Measurements from ENCODE around the gene PEAK1. TPM values are rescaled to one million over a fixed set of nuclear protein-coding genes. Genes with fewer than 3 reads are reported as not detected.

Gene PEAK1
- total and polyA plus RNA-seq, 9 of the 15 experiments (the other 6 are each of a cell fraction or from before 2014, with no cell fraction given) = 0.99 to 22.4 (median 10.8) TPM

GRCh38 chr15:77195586-77195985 is 224.3 kb downstream of the PEAK1 start:
- H3K9me3 ChIP-seq (replicated peaks; ENCODE audit: control insufficient read depth, insufficient read depth, low read depth, low read length) = 0 out of 2 replicates have a peak, but pooled peaks cover 2% of the 10 kb centered on the region
- no peak overlapping the region for H2AFZ ChIP-seq (ENCODE audit: low read depth, low read length)
- in situ Hi-C loops (cut with MboI) (no loop called here), intact Hi-C loops (cut with micrococcal nuclease) (no loop called here)
- H3K27ac ChIP-seq (ENCODE audit: extremely low read depth, low read depth, low read length) = no peak overlapping the region
- DNase-seq (ENCODE audit: extremely low read depth in 1 of 4, low spot score in 3 of 4) (no peak), FAIRE-seq (no peak), ATAC-seq (no peak)
- ChIA-PET CTCF (ENCODE audit: low intra/inter-chr PET ratio) (no interaction called here), POLR2A (no interaction called here)
- H4K20me1 ChIP-seq (replicated peaks; ENCODE audit: control insufficient read depth, insufficient read depth, low read length) = no peaks in the 10 kb centered on the region
- no TSS peak for BruUV-seq (replicated peaks)
- no peak overlapping the region for H3K9ac ChIP-seq (ENCODE audit: insufficient read depth in 1 of 2, low read depth in 2 of 2, low read length in 2 of 2)
- no peaks in the 10 kb centered on the region for H3K79me2 ChIP-seq (ENCODE audit: control insufficient read depth, insufficient read depth, low read length)
- no peaks in the 10 kb centered on the region for H3K27me3 ChIP-seq (ENCODE audit: control insufficient read depth in 2 of 2, insufficient read depth in 2 of 2, low read length in 2 of 2)
- H3K4me2 ChIP-seq (ENCODE audit: insufficient read depth, low read length) = no peak overlapping the region
- H3K4me1 ChIP-seq (replicated peaks in 1 of 2; ENCODE audit: control insufficient read depth in 2 of 2, insufficient read depth in 2 of 2, low read length in 2 of 2) = no peaks in the 10 kb centered on the region
- H3K4me3 ChIP-seq = no peak overlapping the region
- 95% methylated on average over 3 of the region's 3 CpGs for WGBS (ENCODE audit: insufficient coverage, low coverage, missing lambda C conversion rate)
- H3K36me3 ChIP-seq (ENCODE audit: control insufficient read depth, insufficient read depth, low read length) = no peaks in the 10 kb centered on the region
- H3K9me1 ChIP-seq (ENCODE audit: control insufficient read depth, insufficient read depth, low read length) = no peaks in the 10 kb centered on the region
- no peak for TF ChIP-seq NR3C1 (CRISPR knock-in tag; IDR thresholded peaks at IDR 0.05)
- no peak for TF ChIP-seq TCF3 (CRISPR knock-in tag; IDR thresholded peaks at IDR 0.05)
- no peak for TF ChIP-seq ZFP36 (IDR thresholded peaks at IDR 0.05; ENCODE audit: low read depth, low read length, partially characterized antibody)
- TF ChIP-seq NCOA2 (IDR thresholded peaks at IDR 0.05; ENCODE audit: partially characterized antibody in 2 of 2) = no peak
- TF ChIP-seq THAP7 (CRISPR knock-in tag; IDR thresholded peaks at IDR 0.05) = no peak
- TF ChIP-seq EP400 (IDR thresholded peaks at IDR 0.05) = no peak
- no peak for TF ChIP-seq MEIS2 (IDR thresholded peaks at IDR 0.05; ENCODE audit: partially characterized antibody)
- no peak for TF ChIP-seq ZBTB11 (CRISPR knock-in tag; IDR thresholded peaks at IDR 0.05)
- no peak for TF ChIP-seq KLF16 (IDR thresholded peaks at IDR 0.05)
- no peak for TF ChIP-seq ZNF609 (CRISPR knock-in tag; IDR thresholded peaks at IDR 0.05; ENCODE audit: borderline replicate concordance)

All from K562 (cell line).